ENCODE data around the gene GCNT4.

GCNT4 gene

GRCh38 chr5:75034137-75034739 is 18.1 kb downstream of the GCNT4 start:
- H3K4me3 ChIP-seq (ENCODE audit: low read depth, low read length): no peak overlapping the region
- no peak for TF ChIP-seq CTCF (IDR thresholded peaks at IDR 0.05; ENCODE audit: low read depth, low read length, missing control alignments)
- in situ Hi-C loops (cut with HindIII; ENCODE audit: low sequenced_read_pairs): no loop called here
- DNase-seq (ENCODE audit: low read depth): no peak

GRCh38 chr5:75031366-75031765 is 21.0 kb downstream of the GCNT4 start:
- TF ChIP-seq CTCF (IDR thresholded peaks at IDR 0.05; ENCODE audit: low read depth, low read length, missing control alignments): no peak
- in situ Hi-C loops (cut with HindIII; ENCODE audit: low sequenced_read_pairs): no loop called here
- no peak for DNase-seq (ENCODE audit: low read depth)
- H3K4me3 ChIP-seq (ENCODE audit: low read depth, low read length): no peak overlapping the region

- no peak for DNase-seq (ENCODE audit: low read depth)
- no peak for TF ChIP-seq CTCF (IDR thresholded peaks at IDR 0.05; ENCODE audit: low read depth, low read length, missing control alignments)
- no peak overlapping the region for H3K4me3 ChIP-seq (ENCODE audit: low read depth, low read length)
- in situ Hi-C loops (cut with HindIII; ENCODE audit: low sequenced_read_pairs): no loop called here
Measured at GRCh38 chr5:75028090-75028489, 24.3 kb downstream of the GCNT4 start.

- TF ChIP-seq CTCF (IDR thresholded peaks at IDR 0.05; ENCODE audit: low read depth, low read length, missing control alignments): no peak
- in situ Hi-C loops (cut with HindIII; ENCODE audit: low sequenced_read_pairs): no loop called here
- no peak for DNase-seq (ENCODE audit: low read depth)
- no peak overlapping the region for H3K4me3 ChIP-seq (ENCODE audit: low read depth, low read length)
Measured at GRCh38 chr5:75023368-75024159, 28.8 kb downstream of the GCNT4 start.

GRCh38 chr5:75021800-75022199 is 30.6 kb downstream of the GCNT4 start:
- no peak overlapping the region for H3K4me3 ChIP-seq (ENCODE audit: low read depth, low read length)
- DNase-seq (ENCODE audit: low read depth): no peak
- no peak for TF ChIP-seq CTCF (IDR thresholded peaks at IDR 0.05; ENCODE audit: low read depth, low read length, missing control alignments)
- in situ Hi-C loops (cut with HindIII; ENCODE audit: low sequenced_read_pairs): no loop called here

GRCh38 chr5:75021219-75021618 is 31.1 kb downstream of the GCNT4 start:
- H3K4me3 ChIP-seq (ENCODE audit: low read depth, low read length): no peak overlapping the region
- in situ Hi-C loops (cut with HindIII; ENCODE audit: low sequenced_read_pairs): no loop called here
- TF ChIP-seq CTCF (IDR thresholded peaks at IDR 0.05; ENCODE audit: low read depth, low read length, missing control alignments): no peak
- no peak for DNase-seq (ENCODE audit: low read depth)
